Tibial nerve (tissue), 4 donors: ENCODE measurements around the gene ZNF791. TPM values are rescaled to one million over a fixed set of nuclear protein-coding genes. Genes with fewer than 3 reads are reported as not detected.

ENCODE experiments used
- DNase-seq, 2 donors: peaks; one replicate each; pipeline ENCODE4 v3.0.0-alpha.2; 2019; ENCODE audit warnings: low spot score in 2 of 2
- H3K27ac ChIP-seq, 4 donors: fragments of 200-600 bp; sonication (generic) in 3 of 4; one replicate each; pipeline ENCODE4 v1.5.1; 2017 to 2019; ENCODE audit warnings: mild to moderate bottlenecking in 1 of 4
- H3K27me3 ChIP-seq, 2 donors: fragments of 200-600 bp; sonication (generic) in 1 of 2; one replicate each; pipeline versions ENCODE4 v1.5.1 to v1.6.0; 2017 to 2019
- H3K36me3 ChIP-seq, 3 donors: fragments of 200-600 bp; sonication (generic); one replicate each; pipeline ENCODE4 v1.5.1; 2018 to 2019
- H3K4me1 ChIP-seq, 4 donors: fragments of 200-600 bp; sonication (generic) in 3 of 4; one replicate each; pipeline ENCODE4 v1.5.1; 2017 to 2019
- H3K4me3 ChIP-seq, 4 donors: fragments of 200-600 bp; sonication (generic) in 3 of 4; one replicate each; pipeline ENCODE4 v1.5.1; 2017 to 2019; ENCODE audit warnings: mild to moderate bottlenecking in 1 of 4, moderate library complexity in 1 of 4
- H3K9me3 ChIP-seq, 4 donors: fragments of 200-600 bp; sonication (generic) in 3 of 4; one replicate each; pipeline ENCODE4 v1.5.1; 2017 to 2019
- CTCF ChIP-seq, 5 experiments: fragments of 200-600 bp in 3 of 5; fragments of 450-650 bp in 2 of 5; sonication (generic) in 3 of 5; IDR thresholded peaks; one replicate each; pipeline ENCODE4 v1.5.1; 2016 to 2019; ENCODE audit warnings: antibody characterized with exemption in 5 of 5, mild to moderate bottlenecking in 3 of 5, moderate library complexity in 2 of 5
- EP300 ChIP-seq, 2 donors: sonication (generic); formaldehyde crosslinking; IDR thresholded peaks; one replicate each; pipeline ENCODE4 v1.6.1; 2017; ENCODE audit warnings: antibody characterized with exemption in 2 of 2, mild to moderate bottlenecking in 1 of 2
- POLR2A ChIP-seq, 2 donors: fragments of 450-650 bp; IDR thresholded peaks; one replicate each; pipeline ENCODE4 v1.6.1; 2017; ENCODE audit warnings: antibody characterized with exemption in 2 of 2, mild to moderate bottlenecking in 2 of 2, moderate library complexity in 2 of 2
- WGBS, 2 donors: methylation state at CpG; one replicate each; pipeline ENCODE4 v1.1.5; 2018; 5-methylcytosine and 5-hydroxymethylcytosine counted together
- total RNA-seq, 4 donors: library from RNA; depleted of rRNA; stranded (reverse); fragments of >200 nt; gene quantifications; one replicate each; pipeline ENCODE4 v1.1.0, GENCODE V29; 2016

ZNF791 gene
- total RNA-seq, 4 donors from 2014 or later: 36.1 to 38.7 (median 37.6) TPM

GRCh38 chr19:12657966-12658365 lies 47.2 kb downstream of the ZNF791 start:
- no peaks in the 10 kb centered on the region for H3K4me1 ChIP-seq
- H3K9me3 ChIP-seq: no peaks in the 10 kb centered on the region
- WGBS, 2 donors: 93 to 95% methylated on average over 20 to 22 of the region's 22 CpGs
- no peaks in the 10 kb centered on the region for H3K27me3 ChIP-seq
- H3K4me3 ChIP-seq: no peak overlapping the region
- TF ChIP-seq POLR2A (IDR thresholded peaks at IDR 0.05): no peak
- no peak for TF ChIP-seq EP300 (IDR thresholded peaks at IDR 0.05)
- TF ChIP-seq CTCF (IDR thresholded peaks at IDR 0.05): no peak
- peaks cover 3 to 96% (median 33%) of the 10 kb centered on the region in 3 donors for H3K36me3 ChIP-seq
- H3K27ac ChIP-seq: no peak overlapping the region
- DNase-seq: no peak

GRCh38 chr19:12660980-12661379 lies 50.3 kb downstream of the ZNF791 start:
- H3K27ac ChIP-seq: no peak overlapping the region
- H3K9me3 ChIP-seq: no peaks in the 10 kb centered on the region
- H3K4me3 ChIP-seq: no peak overlapping the region
- 88 to 96% methylated on average over 12 of the region's 12 CpGs for WGBS, 2 donors
- TF ChIP-seq CTCF (IDR thresholded peaks at IDR 0.05) (no peak), EP300 (IDR thresholded peaks at IDR 0.05) (no peak), POLR2A (IDR thresholded peaks at IDR 0.05) (no peak)
- no peaks in the 10 kb centered on the region for H3K27me3 ChIP-seq
- peaks cover 0 to 18% (median 5%) of the 10 kb centered on the region in 4 donors for H3K4me1 ChIP-seq
- DNase-seq: no peak
- H3K36me3 ChIP-seq: peaks cover 0 to 95% (median 34%) of the 10 kb centered on the region in 3 donors

- H3K9me3 ChIP-seq: no peaks in the 10 kb centered on the region
- H3K27ac ChIP-seq: no peak overlapping the region
- no peak overlapping the region for H3K4me3 ChIP-seq
- H3K36me3 ChIP-seq: peaks cover 0 to 58% (median 23%) of the 10 kb centered on the region in 3 donors
- no peak for DNase-seq
- WGBS, 2 donors: 73 to 85% methylated on average over 25 to 29 of the region's 29 CpGs
- no peaks in the 10 kb centered on the region for H3K27me3 ChIP-seq
- no peak for TF ChIP-seq POLR2A (IDR thresholded peaks at IDR 0.05)
- no peak for TF ChIP-seq EP300 (IDR thresholded peaks at IDR 0.05)
- no peak for TF ChIP-seq CTCF (IDR thresholded peaks at IDR 0.05)
- H3K4me1 ChIP-seq: peaks cover 0 to 44% (median 24%) of the 10 kb centered on the region in 4 donors
Observed at GRCh38 chr19:12664406-12665280, 53.9 kb downstream of the ZNF791 start.

GRCh38 chr19:12665281-12665573 lies 54.5 kb downstream of the ZNF791 start:
- peak overlapping the region in 2 of 4 donors; percentile 83 to 95 for H3K4me3 ChIP-seq
- peak overlapping the region in 2 of 4 donors; percentile 80 to 91 for H3K27ac ChIP-seq
- H3K27me3 ChIP-seq: no peaks in the 10 kb centered on the region
- WGBS, 2 donors: 89 to 92% methylated on average over 10 of the region's 10 CpGs
- TF ChIP-seq POLR2A (IDR thresholded peaks at IDR 0.05): no peak
- no peak for TF ChIP-seq EP300 (IDR thresholded peaks at IDR 0.05)
- TF ChIP-seq CTCF (IDR thresholded peaks at IDR 0.05): no peak
- DNase-seq: peak in 1 of 2 donors; percentile 25
- no peaks in the 10 kb centered on the region for H3K9me3 ChIP-seq
- H3K4me1 ChIP-seq: peaks cover 0 to 48% (median 26%) of the 10 kb centered on the region in 4 donors
- H3K36me3 ChIP-seq: peaks cover 0 to 53% (median 23%) of the 10 kb centered on the region in 3 donors

GRCh38 chr19:12665671-12666264 lies 55.0 kb downstream of the ZNF791 start:
- Histone ChIP-seq H3K27ac (peak overlapping the region in 3 of 4 donors; percentile 80 to 91 (median 80)), H3K36me3 (peaks cover 0 to 47% (median 22%) of the 10 kb centered on the region in 3 donors), H3K4me3 (peak overlapping the region; percentile 83 to 95 (median 87)), H3K27me3 (no peaks in the 10 kb centered on the region), H3K9me3 (no peaks in the 10 kb centered on the region), H3K4me1 (peaks cover 0 to 53% (median 31%) of the 10 kb centered on the region in 4 donors)
- no peak for TF ChIP-seq CTCF (IDR thresholded peaks at IDR 0.05)
- no peak for TF ChIP-seq POLR2A (IDR thresholded peaks at IDR 0.05)
- no peak for TF ChIP-seq EP300 (IDR thresholded peaks at IDR 0.05)
- DNase-seq: no peak
- 47 to 50% methylated on average over 11 to 12 of the region's 12 CpGs for WGBS, 2 donors
